T1000 (cell line): ENCODE measurements around the gene TOP3A.
"Not testable (repeated sequence)": the region's sequence is repeated elsewhere in the genome, so short reads cannot be mapped to it uniquely, and the experiment has no call there.

Source experiments
- DNase-seq: peaks from one replicate; lab custom pipeline; 2025; ENCODE audit warnings: mixed read lengths; lab: John Stamatoyannopoulos, UW

TOP3A gene

GRCh38 chr17:18314731-18315561, at the start of gene TOP3A, which contains the start of gene SMCR8:
Gene TOP3A, minus strand, starts transcription at chr17:18314994. Its CDS starts 216 bp downstream, at chr17:18314778.
Gene SMCR8, plus strand, starts transcription at chr17:18315293. Its CDS starts 497 bp downstream, at chr17:18315790.
- peak; percentile 97 for DNase-seq

GRCh38 chr17:18364166-18364565, 49.4 kb upstream of the TOP3A start:
- no peak for DNase-seq

GRCh38 chr17:18363101-18364049, 48.6 kb upstream of the TOP3A start, which contains the start of gene SHMT1:
Gene SHMT1, minus strand, starts transcription at chr17:18363550. Its CDS starts 7,569 bp downstream, at chr17:18355981.
- peak; percentile 88 for DNase-seq

- no peak for DNase-seq
These were observed 47.9 kb upstream of the TOP3A start for GRCh38 chr17:18362698-18363100.

- DNase-seq: no peak
These were observed 47.3 kb upstream of the TOP3A start for GRCh38 chr17:18361837-18362697.

GRCh38 chr17:18360518-18360917, 45.7 kb upstream of the TOP3A start:
- no peak for DNase-seq

- no peak for DNase-seq
These were observed 41.8 kb upstream of the TOP3A start for GRCh38 chr17:18356624-18357023.

GRCh38 chr17:18353541-18353940, 38.7 kb upstream of the TOP3A start:
- no peak for DNase-seq

GRCh38 chr17:18344021-18344420, 29.2 kb upstream of the TOP3A start:
- DNase-seq: no peak

GRCh38 chr17:18339933-18340332, 25.1 kb upstream of the TOP3A start:
- DNase-seq: no peak

GRCh38 chr17:18338158-18338557, 23.4 kb upstream of the TOP3A start:
- DNase-seq: not testable (repeated sequence)

GRCh38 chr17:18332909-18333489, 18.2 kb upstream of the TOP3A start:
- DNase-seq: no peak

- DNase-seq: no peak
These were observed 17.1 kb upstream of the TOP3A start for GRCh38 chr17:18331879-18332278.

GRCh38 chr17:18328643-18329204, 13.9 kb upstream of the TOP3A start:
- no peak for DNase-seq

GRCh38 chr17:18327556-18327955, 12.8 kb upstream of the TOP3A start:
- DNase-seq: no peak

- no peak for DNase-seq
These were observed 12.3 kb upstream of the TOP3A start for GRCh38 chr17:18327093-18327492.

- no peak for DNase-seq
These were observed 11.8 kb upstream of the TOP3A start for GRCh38 chr17:18326572-18326971.

GRCh38 chr17:18326039-18326438, 11.2 kb upstream of the TOP3A start:
- DNase-seq: no peak

- DNase-seq: no peak
These were observed 9.6 kb upstream of the TOP3A start for GRCh38 chr17:18324140-18325050.
